Fibroblast of lung (primary cell): ENCODE results near the gene MRPS10.

Experiments used
- CTCF ChIP-seq, 2 donors: IDR thresholded peaks in 1 of 2; conservative IDR thresholded peaks in 1 of 2; 1 replicate in 1 of 2; 2 replicates in 1 of 2; pipeline ENCODE4 v1.5.1; 2011 to 2012; ENCODE audit warnings: low read length in 2 of 2, control low read depth in 1 of 2, inconsistent platforms in 1 of 2, low read depth in 1 of 2, mild to moderate bottlenecking in 1 of 2
- EZH2 ChIP-seq: IDR thresholded peaks from 2 replicates; pipeline ENCODE4 v1.5.1; 2012; ENCODE audit warnings: low read length, control low read depth, mild to moderate bottlenecking; ENCODE audit errors: missing control alignments

DNA sequence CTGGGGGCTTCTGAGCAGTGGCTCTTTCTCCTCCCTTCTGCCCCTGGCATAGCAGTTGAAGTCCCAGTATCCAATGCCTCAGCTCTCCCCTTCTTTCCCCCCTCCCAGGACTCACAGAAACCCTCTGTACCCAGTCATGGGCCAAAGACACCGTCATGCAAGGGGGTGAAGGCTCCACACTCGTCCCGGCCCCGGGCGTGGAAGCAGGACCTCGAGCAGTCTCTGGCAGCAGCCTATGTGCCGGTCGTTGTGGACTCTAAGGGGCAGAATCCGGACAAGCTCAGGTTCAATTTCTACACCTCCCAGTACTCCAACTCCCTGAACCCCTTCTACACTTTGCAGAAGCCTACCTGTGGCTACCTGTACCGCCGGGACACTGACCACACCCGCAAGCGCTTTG lies 54.8 kb downstream of the MRPS10 start:
- no peak for TF ChIP-seq CTCF (conservative IDR thresholded peaks at IDR 0.05 in 1 of 2, IDR thresholded peaks at IDR 0.05 in 1 of 2; ENCODE audit: low read depth in 1 of 2, low read length in 2 of 2)
- TF ChIP-seq EZH2 = no peak
